RPMI7951 (cell line): ENCODE data around the gene PHYHD1. TPM values are rescaled to one million over a fixed set of nuclear protein-coding genes. Genes with fewer than 3 reads are reported as not detected.

Source experiments
- DNase-seq: peaks from one replicate; pipeline ENCODE4 v3.0.0-alpha.2; 2012; ENCODE audit warnings: low read depth
- total RNA-seq: library from RNA; depleted of rRNA; stranded (reverse); fragments of >200 nt; shearing (Covaris generic); gene quantifications from 2 replicates; pipeline ENCODE4 v1.2.3, GENCODE V29; 2014

The PHYHD1 gene
- total RNA-seq, 1 experiment from 2014 or later: 1.8 TPM

GRCh38 chr9:128901379-128901778, 19.4 kb upstream of the PHYHD1 start:
- no peak for DNase-seq

- no peak for DNase-seq
These were observed 19.0 kb upstream of the PHYHD1 start for GRCh38 chr9:128901822-128902221.

GRCh38 chr9:128902351-128903078, 18.3 kb upstream of the PHYHD1 start:
- DNase-seq: no peak

- no peak for DNase-seq
These were observed 17.7 kb upstream of the PHYHD1 start for GRCh38 chr9:128903079-128903461.

- no peak for DNase-seq
These were observed 16.7 kb upstream of the PHYHD1 start for GRCh38 chr9:128903871-128904620.

- no peak for DNase-seq
These were observed 14.8 kb upstream of the PHYHD1 start for GRCh38 chr9:128905964-128906363.

GRCh38 chr9:128906741-128907140, 14.0 kb upstream of the PHYHD1 start:
- DNase-seq: no peak

- no peak for DNase-seq
These were observed 12.4 kb upstream of the PHYHD1 start for GRCh38 chr9:128908372-128908771.

GRCh38 chr9:128909859-128910258, 10.9 kb upstream of the PHYHD1 start:
- no peak for DNase-seq

- DNase-seq: no peak
These were observed 9.9 kb upstream of the PHYHD1 start for GRCh38 chr9:128910906-128911305.

GRCh38 chr9:128911529-128912035, 9.2 kb upstream of the PHYHD1 start:
- DNase-seq: peak; percentile 68

- peak; percentile 64 for DNase-seq
These were observed 8.4 kb upstream of the PHYHD1 start for GRCh38 chr9:128912270-128912853.

- no peak for DNase-seq
These were observed 7.5 kb upstream of the PHYHD1 start for GRCh38 chr9:128913048-128913900.

- no peak for DNase-seq
These were observed 6.6 kb upstream of the PHYHD1 start for GRCh38 chr9:128913995-128914772.

- peak; percentile 48 for DNase-seq
These were observed 4.6 kb upstream of the PHYHD1 start for GRCh38 chr9:128916204-128916603.

- no peak for DNase-seq
These were observed 4.0 kb upstream of the PHYHD1 start for GRCh38 chr9:128916745-128917144.

- no peak for DNase-seq
These were observed 3.5 kb upstream of the PHYHD1 start for GRCh38 chr9:128917151-128917849.

GRCh38 chr9:128918921-128919320, 1.9 kb upstream of the PHYHD1 start:
- no peak for DNase-seq

- no peak for DNase-seq
These were observed 1.2 kb upstream of the PHYHD1 start for GRCh38 chr9:128919402-128920089.
